Right cardiac atrium (tissue), 5 donors: ENCODE data around the gene SPOCK3. TPM values are rescaled to one million over a fixed set of nuclear protein-coding genes. Genes with fewer than 3 reads are reported as not detected.

Experiments
- ATAC-seq, 2 donors: fragments of 200-7000 bp; cut with Tn5 transposase; one replicate each; pipeline versions ENCODE4 v1.8.0 to v1.9.1; 2020; ENCODE audit warnings: moderate library complexity in 2 of 2, mild to moderate bottlenecking in 1 of 2
- DNase-seq, 3 donors: peaks; one replicate each; pipeline ENCODE4 v3.0.0-alpha.2; 2020
- H3K27ac ChIP-seq: one replicate; pipeline ENCODE4 v1.5.1; 2013; ENCODE audit warnings: mild to moderate bottlenecking, low read length, control low read depth, moderate library complexity
- H3K27me3 ChIP-seq: one replicate; pipeline ENCODE4 v1.6.1; 2013; ENCODE audit not compliant: control insufficient read depth, insufficient read depth
- H3K4me1 ChIP-seq: one replicate; pipeline ENCODE4 v1.6.1; 2013; ENCODE audit warnings: low read length; ENCODE audit not compliant: control insufficient read depth, insufficient read depth
- H3K4me3 ChIP-seq: one replicate; pipeline ENCODE4 v1.5.1; 2013; ENCODE audit warnings: low read length, control low read depth
- H3K9me3 ChIP-seq: one replicate; pipeline ENCODE4 v1.6.1; 2013; ENCODE audit warnings: low read length; ENCODE audit not compliant: control insufficient read depth
- WGBS: extraction: QIAGEN DNeasy Blood & Tissue Kit; methylation state at CpG from one replicate; pipeline ENCODE4 v1.1.7; 2013; 5-methylcytosine and 5-hydroxymethylcytosine counted together
- intact Hi-C, 4 donors: fragments of 100-400 bp; cut with DNase I; formaldehyde crosslinking; loops; one replicate each; pipeline versions ENCODE4 v1.11.0 to v1.14.0; 2022 to 2023
- polyA plus RNA-seq: library from polyadenylated mRNA; stranded (reverse); fragments of 200-250 nt; gene quantifications from one replicate; pipeline ENCODE4 v1.2.3, GENCODE V29; 2013
- total RNA-seq, 4 donors: library from RNA; stranded (reverse); fragmentation: NEBNext Ultra II Directional; extraction: Animal tissue kit (Norgen Biotek cat#: 25700); gene quantifications; one replicate each; pipeline ENCODE4 v1.2.1, GENCODE V29; 2021
- donor health status: healthy with polysubstance abuse.
- donor health status: DM: no; HTN: yes; CAD: no.
- donor health status: DM: no; HTN: no; CAD: no.
- donor health status: DM: no; HTN: yes; CAD: no; lungs with severe emphysema.
- donor health status: DM: yes; HTN: yes; CAD: no.

The SPOCK3 gene
- total and polyA plus RNA-seq, 5 donors = 0.11 TPM; not detected in 4

DNA sequence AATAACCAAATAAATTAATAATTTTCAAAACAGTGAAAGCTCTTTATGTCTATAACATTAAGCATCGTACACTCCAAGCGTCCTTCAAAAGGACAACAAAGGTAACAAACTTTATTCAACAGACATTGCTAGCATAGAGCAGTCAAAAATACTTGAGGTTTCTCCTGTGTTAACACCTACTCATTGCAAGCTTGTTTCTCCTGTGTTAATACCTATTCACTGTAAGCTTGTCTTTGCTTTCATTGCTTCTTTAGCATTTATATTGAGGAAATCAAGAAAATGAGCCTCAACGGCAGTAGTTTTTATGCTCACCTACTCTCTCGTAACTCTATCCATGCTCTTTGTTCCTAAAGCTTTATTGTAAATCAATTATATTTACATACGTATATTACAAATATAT is 3.5 kb downstream of the SPOCK3 start:
- intact Hi-C loops = no loop called here
- H3K4me3 ChIP-seq = no peak overlapping the region
- H3K4me1 ChIP-seq = no peaks in the 10 kb centered on the region
- ATAC-seq = no peak
- H3K27me3 ChIP-seq = no peaks in the 10 kb centered on the region
- WGBS = 77% methylated on average over 5 of the region's 5 CpGs
- H3K9me3 ChIP-seq = no peaks in the 10 kb centered on the region
- no peak for DNase-seq
- no peak overlapping the region for H3K27ac ChIP-seq

DNA sequence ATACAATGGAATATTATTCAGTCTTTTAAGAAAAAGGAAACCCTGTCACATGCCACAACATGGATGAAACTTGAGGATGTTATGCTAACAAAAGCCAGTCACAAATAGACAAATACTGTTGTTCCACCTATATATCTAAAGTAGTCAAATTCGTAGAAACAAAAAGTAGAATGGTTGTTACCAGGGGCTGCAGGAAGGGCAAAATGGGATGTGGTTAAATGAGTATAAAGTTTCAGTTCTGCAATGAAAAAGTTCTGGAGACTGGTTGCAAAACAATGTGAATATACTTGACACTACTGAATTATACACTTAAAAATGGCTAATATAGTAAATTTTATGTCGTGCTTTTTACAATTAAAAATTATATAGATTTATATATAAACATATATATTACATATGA is 12.2 kb downstream of the SPOCK3 start:
- DNase-seq (no peak), ATAC-seq (no peak)
- intact Hi-C loops = no loop called here
- Histone ChIP-seq H3K4me1 (no peaks in the 10 kb centered on the region), H3K9me3 (no peaks in the 10 kb centered on the region), H3K4me3 (no peak overlapping the region), H3K27me3 (no peaks in the 10 kb centered on the region), H3K27ac (no peak overlapping the region)
- 73% methylated on average over 2 of the region's 2 CpGs for WGBS

DNA sequence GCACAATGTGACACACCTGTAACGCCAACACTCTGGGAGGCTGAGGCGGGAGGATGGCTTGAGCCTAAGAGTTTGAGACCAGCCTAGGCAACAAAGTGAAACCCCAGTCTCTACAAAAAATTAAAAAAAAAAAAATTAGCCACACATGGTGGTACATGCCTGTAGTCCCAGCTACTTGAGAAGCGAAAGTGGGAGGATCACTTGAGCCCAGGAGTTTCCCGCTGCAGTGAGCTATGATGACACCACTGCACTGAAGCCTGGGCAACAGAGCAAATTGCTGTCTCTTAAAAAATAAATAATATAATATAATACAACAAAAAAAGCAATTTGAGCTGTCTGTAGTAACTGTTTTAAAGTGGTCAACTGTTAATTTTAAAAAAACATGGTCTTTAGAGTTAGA is 13.2 kb downstream of the SPOCK3 start:
- WGBS = 91% methylated on average over 4 of the region's 4 CpGs
- no peaks in the 10 kb centered on the region for H3K27me3 ChIP-seq
- intact Hi-C loops = no loop called here
- no peak for DNase-seq
- H3K4me3 ChIP-seq = no peak overlapping the region
- H3K27ac ChIP-seq = no peak overlapping the region
- H3K4me1 ChIP-seq = no peaks in the 10 kb centered on the region
- no peak for ATAC-seq
- no peaks in the 10 kb centered on the region for H3K9me3 ChIP-seq

DNA sequence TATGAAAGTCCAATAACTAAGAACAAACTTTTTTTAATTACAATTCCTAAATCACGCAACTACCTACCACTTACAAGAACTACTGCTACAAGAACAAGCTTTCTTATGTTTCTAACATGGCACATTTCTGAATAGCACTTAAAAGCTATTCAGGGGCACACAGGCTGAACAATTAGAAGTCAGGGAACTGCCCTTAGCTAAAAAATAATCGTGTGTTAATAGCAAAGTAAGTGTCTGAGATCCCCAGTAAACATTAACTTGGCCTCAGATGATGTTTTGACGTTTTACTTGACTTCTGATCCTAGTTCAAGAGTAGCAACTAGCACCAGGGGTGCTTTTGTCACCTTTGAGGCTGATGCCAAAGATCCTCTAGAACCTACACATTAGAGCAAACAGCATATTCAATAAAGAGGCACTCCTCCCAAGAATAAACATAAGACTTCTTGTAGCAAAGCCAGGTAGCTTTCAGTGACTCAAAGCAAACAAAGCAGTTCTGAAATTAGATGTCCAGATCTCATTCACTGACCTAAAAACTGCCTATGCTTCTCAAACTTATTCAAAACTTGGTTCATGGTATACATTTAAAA is 16.2 kb downstream of the SPOCK3 start:
- H3K4me3 ChIP-seq = no peak overlapping the region
- WGBS = 56% methylated on average over 3 of the region's 3 CpGs
- no peaks in the 10 kb centered on the region for H3K4me1 ChIP-seq
- ATAC-seq (no peak), DNase-seq (no peak)
- H3K27me3 ChIP-seq = no peaks in the 10 kb centered on the region
- intact Hi-C loops = no loop called here
- H3K9me3 ChIP-seq = no peaks in the 10 kb centered on the region
- H3K27ac ChIP-seq = no peak overlapping the region

DNA sequence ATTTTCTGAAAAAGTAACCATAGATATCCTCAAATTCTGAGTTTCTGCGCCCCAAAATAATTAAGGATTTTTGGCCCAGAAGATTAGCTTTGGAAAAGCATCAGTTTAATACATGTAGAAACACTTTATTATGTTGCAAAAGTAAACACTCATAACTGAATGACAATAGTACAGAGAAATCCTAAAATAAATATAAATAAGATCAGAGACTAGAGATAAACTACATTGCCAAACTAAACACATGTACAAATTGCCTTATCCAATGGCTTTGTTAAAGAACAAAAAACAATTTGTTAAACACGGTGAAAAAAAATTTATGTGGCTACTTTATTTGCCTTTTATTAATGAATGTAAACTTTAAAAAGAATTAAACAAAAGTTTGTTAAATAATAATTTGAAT is 17.5 kb downstream of the SPOCK3 start:
- intact Hi-C loops = no loop called here
- 67% methylated on average over 2 of the region's 2 CpGs for WGBS
- no peak for ATAC-seq

DNA sequence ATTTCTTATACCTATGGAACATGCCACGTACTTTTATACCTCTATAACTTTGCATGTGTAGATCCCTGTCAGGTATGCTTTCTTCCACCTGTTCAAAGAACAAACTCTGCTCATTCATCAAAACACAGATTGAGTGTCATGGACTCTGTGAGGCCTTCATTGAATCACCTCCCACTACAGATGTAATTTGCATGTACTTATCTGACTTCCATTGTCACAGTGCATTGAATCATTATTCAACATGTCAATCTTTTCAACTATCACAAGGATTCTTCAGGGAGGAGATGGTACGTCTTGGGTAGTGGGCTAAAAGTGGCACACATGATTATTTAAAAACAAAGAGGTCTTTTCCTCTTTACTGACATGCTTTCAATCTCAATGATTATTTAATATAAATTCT is 24.1 kb downstream of the SPOCK3 start:
- DNase-seq (no peak), ATAC-seq (no peak)
- no peaks in the 10 kb centered on the region for H3K4me1 ChIP-seq
- H3K27ac ChIP-seq = no peak overlapping the region
- 63% methylated on average over 2 of the region's 2 CpGs for WGBS
- no peaks in the 10 kb centered on the region for H3K9me3 ChIP-seq
- H3K27me3 ChIP-seq = no peaks in the 10 kb centered on the region
- no peak overlapping the region for H3K4me3 ChIP-seq
- intact Hi-C loops = no loop called here

More for the DNA sequence above, 17.5 kb downstream of the SPOCK3 start:
- Histone ChIP-seq H3K4me3 (no peak overlapping the region), H3K27ac (no peak overlapping the region), H3K4me1 (no peaks in the 10 kb centered on the region), H3K9me3 (no peaks in the 10 kb centered on the region), H3K27me3 (no peaks in the 10 kb centered on the region)
- DNase-seq = no peak

DNA sequence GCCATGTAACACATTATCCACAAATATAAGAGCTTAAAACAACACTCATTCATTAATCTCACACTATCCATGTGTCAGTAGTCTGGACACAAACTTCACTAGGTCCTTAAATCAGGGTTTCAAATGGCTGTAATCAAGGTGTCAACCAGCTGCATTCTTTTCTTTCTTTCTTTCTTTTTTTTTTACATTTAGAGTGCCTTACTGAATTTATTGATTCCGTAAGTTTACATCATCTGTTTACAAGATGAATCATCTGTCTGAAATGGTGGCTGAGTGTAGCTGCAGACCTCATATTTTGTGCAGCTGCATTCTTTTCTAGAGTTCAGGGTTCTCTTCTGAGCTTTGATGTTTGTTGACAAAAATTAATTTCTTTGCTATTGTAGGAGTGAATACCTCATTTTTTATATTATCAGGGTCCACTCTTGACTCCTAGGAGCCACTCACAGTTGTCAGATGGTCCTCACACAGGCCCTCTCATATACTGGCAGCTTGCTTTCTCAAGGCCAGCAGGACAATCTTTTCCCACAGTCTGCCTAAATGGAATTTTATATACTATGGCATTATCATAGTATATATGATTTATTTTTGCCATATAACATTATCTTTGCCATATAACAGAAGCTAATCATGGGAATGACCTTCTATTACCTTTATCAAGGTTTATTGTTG is 37.8 kb downstream of the SPOCK3 start:
- no peak overlapping the region for H3K27ac ChIP-seq
- 80% methylated on average over 1 of the region's 1 CpG for WGBS
- no peak overlapping the region for H3K4me3 ChIP-seq
- intact Hi-C loops = no loop called here
- no peaks in the 10 kb centered on the region for H3K9me3 ChIP-seq
- no peak for ATAC-seq
- no peaks in the 10 kb centered on the region for H3K27me3 ChIP-seq
- DNase-seq = no peak
- H3K4me1 ChIP-seq = no peaks in the 10 kb centered on the region

DNA sequence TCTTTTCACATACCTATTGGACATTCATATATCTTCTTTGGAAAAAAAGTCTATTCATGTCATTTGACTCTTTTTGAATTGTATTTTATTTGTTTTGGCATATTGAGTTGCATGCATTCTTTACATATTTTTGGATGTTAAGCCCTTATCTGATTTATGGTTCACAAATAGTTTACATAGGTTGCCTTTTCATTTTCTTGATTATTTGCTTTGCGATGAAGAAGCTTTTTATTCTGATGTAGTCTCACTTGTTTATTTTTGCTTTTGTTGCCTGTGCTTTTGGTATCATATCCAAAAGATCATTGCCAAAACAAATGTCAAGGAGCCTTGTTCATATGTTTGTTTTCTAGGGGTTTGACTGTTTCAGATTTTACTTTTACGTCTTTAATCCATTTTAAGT is 43.9 kb downstream of the SPOCK3 start:
- Histone ChIP-seq H3K4me3 (no peak overlapping the region), H3K9me3 (no peaks in the 10 kb centered on the region), H3K27ac (no peak overlapping the region), H3K4me1 (no peaks in the 10 kb centered on the region), H3K27me3 (no peaks in the 10 kb centered on the region)
- DNase-seq (no peak), ATAC-seq (no peak)
- intact Hi-C loops = no loop called here
- 86% methylated on average over 2 of the region's 2 CpGs for WGBS

DNA sequence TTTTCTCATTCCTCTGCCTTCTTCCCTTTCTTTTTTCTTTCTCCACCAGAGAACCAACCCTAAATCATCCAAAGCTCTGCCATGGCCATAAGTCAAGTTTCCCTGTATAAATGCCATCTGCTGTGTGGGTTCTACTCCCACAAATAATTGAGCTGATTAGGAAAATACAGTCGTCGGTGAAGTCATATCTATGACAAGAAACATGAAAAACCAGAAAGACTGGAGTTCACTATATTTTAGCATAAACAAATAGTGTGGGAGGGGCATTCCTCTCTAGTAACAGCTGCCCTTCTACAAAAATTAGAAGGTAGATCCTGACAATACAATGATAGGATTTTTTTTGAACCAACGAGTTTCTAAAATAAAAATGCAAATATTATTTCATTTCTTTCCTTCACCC is 48.8 kb downstream of the SPOCK3 start:
- Histone ChIP-seq H3K27ac (no peak overlapping the region), H3K4me1 (no peaks in the 10 kb centered on the region), H3K4me3 (no peak overlapping the region), H3K9me3 (no peaks in the 10 kb centered on the region), H3K27me3 (no peaks in the 10 kb centered on the region)
- WGBS = 59% methylated on average over 3 of the region's 3 CpGs
- intact Hi-C loops = no loop called here
- no peak for DNase-seq
- no peak for ATAC-seq

DNA sequence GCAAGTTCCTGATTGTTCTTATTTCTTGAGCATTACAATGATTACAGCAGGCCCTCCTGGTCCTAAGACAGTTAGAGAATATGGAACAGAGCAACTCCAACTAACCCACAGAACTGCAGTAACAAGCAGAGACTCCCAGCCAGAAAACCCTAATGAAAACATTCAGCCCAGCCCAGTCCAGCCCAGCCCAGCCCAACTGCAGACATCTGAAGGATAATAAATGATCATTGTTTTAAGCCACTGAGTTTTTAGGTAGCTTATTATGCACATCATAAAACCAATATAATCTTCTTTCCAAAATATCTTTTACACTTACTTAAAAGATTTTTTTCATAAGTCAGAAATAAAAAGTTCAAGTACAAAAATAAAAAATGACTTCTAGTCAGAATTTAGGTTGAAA is 51.3 kb downstream of the SPOCK3 start:
- Histone ChIP-seq H3K4me1 (no peaks in the 10 kb centered on the region), H3K27ac (no peak overlapping the region), H3K4me3 (no peak overlapping the region), H3K27me3 (no peaks in the 10 kb centered on the region), H3K9me3 (no peaks in the 10 kb centered on the region)
- DNase-seq (no peak), ATAC-seq (no peak)
- intact Hi-C loops = no loop called here

DNA sequence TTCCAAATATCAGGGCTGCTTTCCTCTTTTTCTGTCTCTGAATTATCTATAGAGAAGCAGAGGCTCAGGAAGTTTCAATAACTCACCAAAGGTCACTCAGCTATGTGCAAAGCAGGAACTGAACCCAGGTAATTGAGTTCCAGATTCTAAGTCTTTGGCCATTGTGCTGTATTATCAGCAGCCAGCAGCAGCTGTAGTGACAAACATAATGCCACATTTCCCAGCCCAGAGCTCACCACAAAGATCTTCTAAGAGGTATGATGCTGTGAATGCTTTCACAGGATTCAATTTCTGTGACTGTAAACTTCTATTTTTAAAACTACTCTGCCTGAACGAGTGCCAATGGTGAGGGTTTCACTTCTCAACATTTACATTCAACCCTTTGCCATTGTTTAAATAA is 56.4 kb downstream of the SPOCK3 start:
- Histone ChIP-seq H3K4me3 (no peak overlapping the region), H3K27ac (no peak overlapping the region), H3K27me3 (no peaks in the 10 kb centered on the region), H3K9me3 (no peaks in the 10 kb centered on the region), H3K4me1 (no peaks in the 10 kb centered on the region)
- intact Hi-C loops = no loop called here
- no peak for ATAC-seq
- no peak for DNase-seq
- 16% methylated on average over 1 of the region's 1 CpG for WGBS
